ENCODE data around the gene UNC79. TPM values are rescaled to one million over a fixed set of nuclear protein-coding genes. Genes with fewer than 3 reads are reported as not detected.
A peak's percentile ranks its signal among the peaks of the same experiment; 100 is the strongest.

UNC79 gene
- total RNA-seq, 1 donor from 2014 or later, result 0.10 TPM

DNA sequence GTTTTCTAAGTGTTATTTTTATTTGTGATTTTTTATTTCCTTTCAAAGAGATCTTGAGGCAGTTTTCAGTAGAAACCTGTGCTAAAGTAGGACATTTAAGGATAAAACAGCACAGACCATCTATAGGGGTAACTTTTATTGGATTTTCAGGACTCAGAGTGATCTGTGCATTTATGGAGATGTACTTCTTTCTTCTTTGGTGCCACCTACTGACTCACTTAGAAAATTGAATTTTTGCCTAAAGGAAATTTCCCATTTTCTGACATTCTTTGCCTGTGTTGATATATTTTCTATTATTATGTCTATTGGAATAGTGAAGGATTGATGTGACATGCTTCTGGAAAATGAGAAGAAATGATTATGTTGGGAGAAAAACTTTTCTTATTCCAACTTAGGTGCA lies 113.0 kb downstream of the UNC79 start:
- TF ChIP-seq, protein P1, sequence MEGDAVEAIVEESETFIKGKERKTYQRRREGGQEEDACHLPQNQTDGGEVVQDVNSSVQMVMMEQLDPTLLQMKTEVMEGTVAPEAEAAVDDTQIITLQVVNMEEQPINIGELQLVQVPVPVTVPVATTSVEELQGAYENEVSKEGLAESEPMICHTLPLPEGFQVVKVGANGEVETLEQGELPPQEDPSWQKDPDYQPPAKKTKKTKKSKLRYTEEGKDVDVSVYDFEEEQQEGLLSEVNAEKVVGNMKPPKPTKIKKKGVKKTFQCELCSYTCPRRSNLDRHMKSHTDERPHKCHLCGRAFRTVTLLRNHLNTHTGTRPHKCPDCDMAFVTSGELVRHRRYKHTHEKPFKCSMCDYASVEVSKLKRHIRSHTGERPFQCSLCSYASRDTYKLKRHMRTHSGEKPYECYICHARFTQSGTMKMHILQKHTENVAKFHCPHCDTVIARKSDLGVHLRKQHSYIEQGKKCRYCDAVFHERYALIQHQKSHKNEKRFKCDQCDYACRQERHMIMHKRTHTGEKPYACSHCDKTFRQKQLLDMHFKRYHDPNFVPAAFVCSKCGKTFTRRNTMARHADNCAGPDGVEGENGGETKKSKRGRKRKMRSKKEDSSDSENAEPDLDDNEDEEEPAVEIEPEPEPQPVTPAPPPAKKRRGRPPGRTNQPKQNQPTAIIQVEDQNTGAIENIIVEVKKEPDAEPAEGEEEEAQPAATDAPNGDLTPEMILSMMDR (IDR thresholded peaks at IDR 0.05), result peak; percentile 82
- Mint-ChIP-seq H3K27me3 (ENCODE audit: low read depth) (peaks cover 21% of the 10 kb centered on the region), H3K4me1 (ENCODE audit: low read depth) (no peaks in the 10 kb centered on the region), H3K36me3 (ENCODE audit: low read depth) (no peaks in the 10 kb centered on the region), H3K9me3 (ENCODE audit: low read depth) (no peaks in the 10 kb centered on the region), H3K27ac (ENCODE audit: unreplicated experiment) (no peak overlapping the region), H3K4me3 (ENCODE audit: unreplicated experiment) (no peak overlapping the region)
- no peak for DNase-seq (ENCODE audit: low spot score)

DNA sequence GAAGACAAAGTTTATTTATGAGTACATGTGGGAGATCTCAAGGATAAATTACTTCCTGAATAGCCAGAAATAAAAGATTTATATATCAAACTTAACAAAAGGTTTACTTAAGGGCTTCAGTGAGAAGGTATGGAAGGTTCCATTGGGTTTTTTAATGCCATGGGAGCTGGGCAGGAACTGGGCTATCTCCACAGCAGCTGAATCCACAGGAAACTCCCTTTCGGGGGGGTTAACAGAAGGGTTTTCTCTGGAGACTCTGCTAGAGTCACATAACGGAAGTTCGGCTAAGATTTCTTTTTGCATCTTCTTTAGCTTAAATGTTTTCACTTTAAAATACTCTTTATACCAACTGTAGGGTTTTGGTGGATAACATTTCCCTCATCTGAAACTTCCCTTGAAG lies 113.5 kb downstream of the UNC79 start:
- TF ChIP-seq, protein P1 (IDR thresholded peaks at IDR 0.05), result no peak
- no peak for DNase-seq (ENCODE audit: low spot score)
- no peaks in the 10 kb centered on the region for H3K9me3 Mint-ChIP-seq (ENCODE audit: low read depth)
- no peaks in the 10 kb centered on the region for H3K36me3 Mint-ChIP-seq (ENCODE audit: low read depth)
- H3K4me3 Mint-ChIP-seq (ENCODE audit: unreplicated experiment), result no peak overlapping the region
- H3K27me3 Mint-ChIP-seq (ENCODE audit: low read depth), result peaks cover 21% of the 10 kb centered on the region
- no peak overlapping the region for H3K27ac Mint-ChIP-seq (ENCODE audit: unreplicated experiment)
- no peaks in the 10 kb centered on the region for H3K4me1 Mint-ChIP-seq (ENCODE audit: low read depth)

DNA sequence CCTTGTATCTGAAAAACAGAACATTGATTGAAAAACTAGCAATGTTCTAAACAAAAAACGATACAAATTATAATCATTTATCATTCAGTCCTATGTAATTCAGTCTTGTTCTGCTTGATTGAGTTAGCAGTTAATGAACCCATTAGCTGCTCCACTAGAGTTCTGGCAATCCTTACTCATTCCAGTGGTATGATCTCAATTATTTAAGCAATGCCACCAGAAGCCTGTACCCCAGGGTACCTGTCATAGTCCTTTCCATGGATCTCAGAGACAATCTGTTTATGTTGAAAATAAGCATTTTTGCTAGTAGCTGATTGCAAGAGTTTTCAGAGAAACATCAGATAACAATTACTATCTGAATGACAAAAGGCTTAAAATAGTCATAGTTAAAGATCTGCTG lies 115.9 kb downstream of the UNC79 start:
- H3K9me3 Mint-ChIP-seq (ENCODE audit: low read depth), result no peaks in the 10 kb centered on the region

GRCh38 chr14:93548102-93548843 lies 117.5 kb downstream of the UNC79 start:
- no peak overlapping the region for H3K4me3 Mint-ChIP-seq (ENCODE audit: unreplicated experiment)
- H3K27me3 Mint-ChIP-seq (ENCODE audit: low read depth), result peaks cover 18% of the 10 kb centered on the region
- H3K36me3 Mint-ChIP-seq (ENCODE audit: low read depth), result no peaks in the 10 kb centered on the region
- no peak for DNase-seq (ENCODE audit: low spot score)
- no peaks in the 10 kb centered on the region for H3K9me3 Mint-ChIP-seq (ENCODE audit: low read depth)
- no peak overlapping the region for H3K27ac Mint-ChIP-seq (ENCODE audit: unreplicated experiment)
- TF ChIP-seq, protein P1 (IDR thresholded peaks at IDR 0.05), result no peak
- no peaks in the 10 kb centered on the region for H3K4me1 Mint-ChIP-seq (ENCODE audit: low read depth)

More for the DNA sequence above, 115.9 kb downstream of the UNC79 start:
- no peaks in the 10 kb centered on the region for H3K36me3 Mint-ChIP-seq (ENCODE audit: low read depth)
- no peak overlapping the region for H3K4me3 Mint-ChIP-seq (ENCODE audit: unreplicated experiment)
- no peak overlapping the region for H3K27ac Mint-ChIP-seq (ENCODE audit: unreplicated experiment)
- peaks cover 16% of the 10 kb centered on the region for H3K27me3 Mint-ChIP-seq (ENCODE audit: low read depth)
- no peak for DNase-seq (ENCODE audit: low spot score)
- TF ChIP-seq, protein P1 (IDR thresholded peaks at IDR 0.05), result no peak
- H3K4me1 Mint-ChIP-seq (ENCODE audit: low read depth), result no peaks in the 10 kb centered on the region

- Mint-ChIP-seq H3K27ac (ENCODE audit: unreplicated experiment) (no peak overlapping the region), H3K9me3 (ENCODE audit: low read depth) (no peaks in the 10 kb centered on the region), H3K36me3 (ENCODE audit: low read depth) (no peaks in the 10 kb centered on the region), H3K4me3 (ENCODE audit: unreplicated experiment) (no peak overlapping the region), H3K4me1 (ENCODE audit: low read depth) (no peaks in the 10 kb centered on the region), H3K27me3 (ENCODE audit: low read depth) (peaks cover 14% of the 10 kb centered on the region)
- no peak for DNase-seq (ENCODE audit: low spot score)
- TF ChIP-seq, protein P1 (IDR thresholded peaks at IDR 0.05), result no peak
These were observed 118.9 kb downstream of the UNC79 start for GRCh38 chr14:93549595-93549994.

All from chondrocyte (in vitro differentiated cells).